HG02571 (cell line): ENCODE data around the gene JAK1.
"Not testable (repeated sequence)": the region's sequence is repeated elsewhere in the genome, so short reads cannot be mapped to it uniquely, and the experiment has no call there.

ENCODE experiments used
- ATAC-seq: cut with Tn5 transposase; IDR thresholded peaks from one replicate; pipeline ENCODE4 v1.9.1; 2021; ENCODE audit warnings: mild to moderate bottlenecking, moderate library complexity; ENCODE audit not compliant: unreplicated experiment

JAK1 gene

GRCh38 chr1:64950284-64950809 lies 16.0 kb downstream of the JAK1 start:
- ATAC-seq, result no peak

- ATAC-seq, result no peak
These were observed 17.2 kb downstream of the JAK1 start for GRCh38 chr1:64948905-64949833.

- ATAC-seq, result no peak
These were observed 18.1 kb downstream of the JAK1 start for GRCh38 chr1:64948216-64948615.

GRCh38 chr1:64946916-64947315 lies 19.4 kb downstream of the JAK1 start:
- no peak for ATAC-seq

- ATAC-seq, result no peak
These were observed 21.4 kb downstream of the JAK1 start for GRCh38 chr1:64944913-64945312.

- no peak for ATAC-seq
These were observed 23.7 kb downstream of the JAK1 start for GRCh38 chr1:64942675-64943074.

- ATAC-seq, result no peak
These were observed 24.2 kb downstream of the JAK1 start for GRCh38 chr1:64942118-64942517.

- ATAC-seq, result no peak
These were observed 24.8 kb downstream of the JAK1 start for GRCh38 chr1:64941461-64942117.

GRCh38 chr1:64940025-64940424 lies 26.3 kb downstream of the JAK1 start:
- ATAC-seq, result no peak

GRCh38 chr1:64938991-64939390 lies 27.4 kb downstream of the JAK1 start:
- no peak for ATAC-seq

- no peak for ATAC-seq
These were observed 29.4 kb downstream of the JAK1 start for GRCh38 chr1:64936956-64937355.

GRCh38 chr1:64935551-64936155 lies 30.7 kb downstream of the JAK1 start:
- ATAC-seq, result no peak

GRCh38 chr1:64934878-64935275 lies 31.5 kb downstream of the JAK1 start:
- ATAC-seq, result no peak

- no peak for ATAC-seq
These were observed 32.1 kb downstream of the JAK1 start for GRCh38 chr1:64934115-64934877.

GRCh38 chr1:64933296-64934070 lies 32.9 kb downstream of the JAK1 start:
- ATAC-seq, result no peak

GRCh38 chr1:64932962-64933295 lies 33.4 kb downstream of the JAK1 start:
- ATAC-seq, result no peak

GRCh38 chr1:64930640-64931039 lies 35.7 kb downstream of the JAK1 start:
- ATAC-seq, result not testable (repeated sequence)

- no peak for ATAC-seq
These were observed 37.1 kb downstream of the JAK1 start for GRCh38 chr1:64929221-64929620.

- ATAC-seq, result no peak
These were observed 38.0 kb downstream of the JAK1 start for GRCh38 chr1:64928325-64928724.

- ATAC-seq, result no peak
These were observed 40.8 kb downstream of the JAK1 start for GRCh38 chr1:64925594-64925993.
